NCI-H187 (cell line): Measurements from ENCODE around the gene KCNK17.

Experiments used
- DNase-seq, 2 experiments: peaks; one replicate each; lab custom pipeline; 2025; lab: John Stamatoyannopoulos, UW

The KCNK17 gene

GRCh38 chr6:39338397-39338796, 24.2 kb upstream of the KCNK17 start:
- DNase-seq, result no peak

DNA sequence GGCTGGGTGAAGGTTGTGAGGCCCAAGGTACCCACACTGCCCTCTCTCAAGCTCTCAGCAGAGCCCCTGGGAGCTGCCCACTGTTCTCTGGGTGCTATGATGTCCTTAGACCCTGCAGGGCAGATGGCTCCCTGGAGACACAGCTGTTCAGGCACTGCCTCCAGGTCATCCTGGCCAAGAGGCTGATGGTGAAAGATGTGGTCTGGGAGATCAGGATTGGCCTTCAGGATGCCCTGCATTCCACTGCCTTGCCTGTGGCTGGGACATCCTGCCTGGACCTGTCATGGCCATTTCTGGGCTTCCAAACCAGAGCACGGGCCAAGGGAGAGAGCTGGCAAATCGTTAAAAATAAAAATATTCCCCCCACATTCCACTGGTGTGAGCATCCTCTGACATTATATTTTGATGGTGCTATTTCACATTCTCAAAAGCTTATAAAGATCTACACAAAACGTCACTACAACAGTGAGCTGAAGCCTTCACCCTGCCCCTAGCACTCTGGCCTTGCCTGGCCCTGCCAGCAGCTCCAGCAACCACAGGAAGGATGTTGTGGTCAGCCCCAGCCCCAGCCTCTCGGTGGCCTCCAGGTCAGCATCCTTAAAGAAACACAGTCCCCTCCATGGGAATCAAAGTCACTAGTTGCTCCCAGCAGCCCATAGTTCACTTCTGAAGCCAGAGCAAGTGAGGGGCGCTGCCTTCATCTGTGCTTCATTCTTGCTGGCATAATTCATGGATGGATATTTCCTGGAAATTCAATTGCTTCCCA, 21.7 kb upstream of the KCNK17 start:
- DNase-seq, result no peak

GRCh38 chr6:39333644-39334438, 19.6 kb upstream of the KCNK17 start:
- DNase-seq, result no peak

DNA sequence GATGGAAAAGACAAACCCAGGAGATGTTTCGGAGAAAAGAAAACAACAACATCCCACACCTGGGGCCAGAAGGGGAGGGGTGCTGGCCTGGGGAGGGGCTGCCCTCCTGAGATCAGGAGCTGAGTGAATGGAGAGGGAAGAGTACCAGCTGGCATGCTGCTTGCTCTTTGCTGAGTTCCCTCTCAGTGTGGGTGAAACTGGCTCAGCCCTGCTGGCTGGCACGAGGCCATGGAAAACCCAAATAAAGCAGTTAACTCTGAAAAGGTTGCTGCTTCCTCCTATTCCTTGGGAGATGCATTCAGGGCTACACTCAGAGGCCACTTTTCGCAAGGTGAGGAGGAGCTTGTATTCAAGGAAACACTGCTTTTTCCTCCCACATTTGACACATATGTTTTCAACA, 16.3 kb upstream of the KCNK17 start:
- no peak for DNase-seq

- DNase-seq, result no peak
Observed at GRCh38 chr6:39330057-39330456, 15.8 kb upstream of the KCNK17 start.

GRCh38 chr6:39328066-39328465, 13.8 kb upstream of the KCNK17 start:
- no peak for DNase-seq

DNA sequence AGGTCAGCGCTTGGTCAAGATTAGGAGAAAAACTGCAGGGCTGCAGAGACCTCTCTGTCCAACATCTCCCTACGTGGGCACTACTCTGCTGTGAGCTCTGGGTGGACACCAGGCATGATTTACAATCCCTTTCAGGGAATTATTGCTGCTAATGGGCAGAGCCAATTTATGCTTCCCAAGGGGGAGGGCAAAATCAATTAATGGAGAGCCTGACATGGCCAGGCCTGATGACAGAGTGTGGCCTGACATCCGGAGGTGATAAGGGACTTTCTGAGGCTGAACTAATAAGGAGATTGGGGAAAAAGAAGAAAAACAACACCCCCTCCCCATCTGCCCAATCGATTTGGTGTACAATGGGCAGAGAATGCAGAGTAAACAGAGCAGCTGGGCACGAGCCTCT, 13.3 kb upstream of the KCNK17 start:
- no peak for DNase-seq

DNA sequence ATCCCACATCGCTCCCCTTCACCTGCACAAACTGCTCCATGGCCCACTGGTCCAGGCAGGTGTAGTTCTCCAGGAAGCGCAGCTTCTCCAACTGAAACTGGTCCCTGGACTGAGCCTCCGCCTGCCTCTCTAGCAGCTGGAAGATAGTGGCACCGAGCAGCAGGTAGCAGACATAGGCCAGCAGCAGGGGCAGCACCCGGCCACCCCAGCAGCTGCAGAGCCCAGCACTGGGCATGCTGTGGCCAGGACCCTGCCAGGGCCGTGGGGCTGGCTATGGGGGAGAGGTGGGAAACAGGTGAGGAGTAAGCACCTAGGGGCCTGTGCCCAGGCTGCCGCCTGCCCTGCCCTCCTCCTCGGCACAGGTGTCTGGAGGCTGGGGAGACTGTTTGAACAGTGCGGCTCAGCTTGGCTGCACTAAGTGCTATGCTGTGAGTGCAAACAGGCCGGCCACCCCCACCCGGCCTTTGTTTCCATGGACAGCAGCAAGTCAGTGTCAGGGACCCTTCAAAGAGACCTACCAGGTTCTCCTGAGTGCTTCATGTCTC, 8.2 kb upstream of the KCNK17 start, which contains the start of gene KCNK16:
TSS of gene KCNK16 (minus strand) at position 397 of the 545 bp plus-strand sequence. CDS start at position 235, 162 bp downstream.
- DNase-seq, result no peak

GRCh38 chr6:39321761-39322160, 7.5 kb upstream of the KCNK17 start:
- no peak for DNase-seq

GRCh38 chr6:39320363-39320984, 6.3 kb upstream of the KCNK17 start:
- no peak for DNase-seq

GRCh38 chr6:39319621-39320362, 5.6 kb upstream of the KCNK17 start:
- DNase-seq, result no peak

- no peak for DNase-seq
Observed at GRCh38 chr6:39317256-39317655, 3.0 kb upstream of the KCNK17 start.

- DNase-seq, result no peak
Observed at GRCh38 chr6:39313526-39314272, 520 bp downstream of the KCNK17 start.

- DNase-seq, result no peak
Observed at GRCh38 chr6:39312912-39313525, 1.2 kb downstream of the KCNK17 start.

DNA sequence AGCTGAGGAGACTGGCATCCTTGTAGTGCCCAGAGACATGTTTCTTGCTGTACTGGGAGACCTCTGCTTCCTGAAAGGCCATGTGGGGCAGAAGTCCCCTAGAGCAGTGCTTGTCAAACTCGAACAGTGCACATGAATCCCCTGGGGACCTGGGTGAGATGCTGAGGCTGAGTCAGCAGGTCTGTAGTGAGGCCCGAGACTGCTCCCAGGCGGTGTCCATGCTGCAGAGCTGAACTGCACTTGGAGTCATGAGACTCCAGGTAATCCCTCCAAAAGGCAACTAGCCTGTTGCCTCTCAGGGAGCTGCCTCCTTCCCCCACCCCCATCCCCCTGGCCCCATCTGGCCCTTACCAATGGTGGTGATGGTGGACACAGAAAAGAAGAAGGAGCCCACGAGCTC, 3.7 kb downstream of the KCNK17 start:
- no peak for DNase-seq

GRCh38 chr6:39309942-39310531, 4.2 kb downstream of the KCNK17 start:
- peak; percentile 47 to 48 for DNase-seq

DNA sequence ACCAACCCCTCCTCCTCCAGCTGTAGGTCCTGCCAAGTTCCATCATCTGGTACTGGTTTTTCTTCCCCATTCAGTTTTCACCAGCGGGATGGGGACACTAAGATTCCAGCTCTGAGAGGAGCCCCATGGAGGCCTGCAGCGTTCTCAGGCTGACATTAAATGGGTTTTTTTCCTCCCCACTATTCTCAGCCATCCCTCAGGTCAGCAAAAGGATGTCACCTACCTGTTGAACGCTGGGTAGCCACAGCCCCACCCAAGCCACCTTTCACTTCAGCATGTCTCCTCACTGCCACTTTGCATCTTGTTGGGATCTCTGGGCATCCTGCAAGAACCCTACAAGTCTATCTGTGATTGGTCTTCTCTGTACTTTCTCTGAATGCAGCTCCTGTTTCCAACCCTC, 6.8 kb downstream of the KCNK17 start:
- no peak for DNase-seq

DNA sequence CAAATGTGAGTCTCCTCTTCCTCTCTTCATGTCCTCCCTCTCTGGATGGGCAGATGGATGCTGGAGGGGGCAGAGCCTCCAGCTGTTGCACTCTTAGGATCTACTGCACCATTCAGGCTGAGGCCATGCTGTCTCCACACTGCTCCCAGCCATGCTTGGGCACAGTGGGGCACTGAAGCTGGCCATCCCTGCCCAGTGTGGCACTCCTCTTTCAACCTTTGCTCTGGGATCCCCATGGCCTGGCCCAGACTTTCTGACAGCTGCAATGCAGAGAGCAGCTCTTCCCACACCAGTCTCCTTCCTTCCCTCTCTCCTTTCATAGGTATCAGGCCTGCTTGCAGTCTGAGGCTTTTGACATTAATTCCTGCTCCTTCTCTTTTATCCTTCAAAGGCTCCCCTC, 9.3 kb downstream of the KCNK17 start:
- DNase-seq, result no peak

DNA sequence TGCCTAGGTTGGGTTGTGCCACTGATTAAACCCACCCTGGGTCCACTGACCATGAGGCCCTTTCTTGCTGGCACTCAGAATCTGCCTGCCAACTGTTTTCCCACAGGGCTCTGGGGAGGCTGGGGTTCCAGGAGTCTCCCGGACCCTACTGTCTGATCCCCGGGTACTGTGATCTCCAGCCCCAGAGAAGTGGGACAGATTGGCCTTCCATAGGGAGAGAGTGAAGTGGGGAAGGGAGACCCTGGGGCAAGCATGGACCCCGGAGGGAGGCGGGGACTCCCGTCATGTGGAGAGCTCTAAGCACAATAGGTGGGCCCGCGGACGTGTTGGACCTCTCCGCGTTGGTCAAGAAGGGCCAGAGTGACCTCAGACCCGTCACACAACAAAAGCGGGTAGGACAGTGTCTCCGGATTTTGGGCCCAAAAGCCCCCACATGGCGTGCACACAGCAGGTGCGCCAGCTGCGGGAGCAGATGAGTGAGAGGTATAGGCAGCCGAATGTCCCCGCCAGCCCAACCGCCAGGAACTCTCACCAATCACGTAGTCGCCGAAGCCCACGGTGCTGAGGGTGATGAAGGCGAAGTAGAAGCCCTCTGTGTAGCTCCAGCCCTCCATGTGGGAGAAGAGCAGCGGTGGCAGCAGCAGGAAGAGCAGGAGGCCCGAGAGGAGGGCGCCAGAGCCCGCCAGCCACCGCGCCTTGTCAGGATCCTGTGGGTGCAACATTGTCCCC, 10.6 kb downstream of the KCNK17 start:
- no peak for DNase-seq
